Colonic mucosa (tissue), 4 donors: ENCODE measurements around the gene VANGL1. TPM values are rescaled to one million over a fixed set of nuclear protein-coding genes. Genes with fewer than 3 reads are reported as not detected.

ENCODE experiments used
- DNase-seq: peaks from one replicate; pipeline ENCODE4 v3.0.0-alpha.2; 2020
- H3K27ac ChIP-seq: fragments of 200-600 bp; one replicate; pipeline ENCODE4 v1.8.0; 2021
- H3K27me3 ChIP-seq: fragments of 200-600 bp; one replicate; pipeline ENCODE4 v1.8.0; 2021
- H3K36me3 ChIP-seq: fragments of 200-600 bp; one replicate; pipeline ENCODE4 v1.8.0; 2021
- H3K4me1 ChIP-seq: fragments of 200-600 bp; one replicate; pipeline ENCODE4 v1.8.0; 2021; ENCODE audit warnings: mild to moderate bottlenecking
- H3K4me3 ChIP-seq: fragments of 200-600 bp; one replicate; pipeline ENCODE4 v1.8.0; 2021
- H3K9ac ChIP-seq, 2 donors: one replicate each; pipeline ENCODE4 v1.7.0; 2013; ENCODE audit warnings: control low read depth in 2 of 2, low read depth in 2 of 2, low read length in 2 of 2
- H3K9me3 ChIP-seq: fragments of 200-600 bp; one replicate; pipeline ENCODE4 v1.8.0; 2021
- intact Hi-C: fragments of 100-400 bp; cut with DNase I; formaldehyde crosslinking; loops from one replicate; pipeline ENCODE4 v1.14.1; 2022
- total RNA-seq, 2 donors: library from RNA; stranded (reverse); fragmentation: NEBNext Ultra II Directional in 1 of 2; extraction: Animal tissue kit (Norgen Biotek cat#: 25700) in 1 of 2; gene quantifications; one replicate each; pipeline ENCODE4 v1.2.1, GENCODE V29; 2021
- TF ChIP-seq, protein P1 (sequence below): fragments of 200-600 bp; IDR thresholded peaks from one replicate; pipeline ENCODE4 v1.8.0; 2022; ENCODE audit warnings: antibody characterized with exemption, mild to moderate bottlenecking
- donor health status: healthy.
- donor health status: DM: no; HTN: no; CAD: no.
- donor health status: DM: no; HTN: no; CAD: no.

Gene VANGL1
- total RNA-seq, 2 donors from 2014 or later: 14.7 to 23.8 TPM

DNA sequence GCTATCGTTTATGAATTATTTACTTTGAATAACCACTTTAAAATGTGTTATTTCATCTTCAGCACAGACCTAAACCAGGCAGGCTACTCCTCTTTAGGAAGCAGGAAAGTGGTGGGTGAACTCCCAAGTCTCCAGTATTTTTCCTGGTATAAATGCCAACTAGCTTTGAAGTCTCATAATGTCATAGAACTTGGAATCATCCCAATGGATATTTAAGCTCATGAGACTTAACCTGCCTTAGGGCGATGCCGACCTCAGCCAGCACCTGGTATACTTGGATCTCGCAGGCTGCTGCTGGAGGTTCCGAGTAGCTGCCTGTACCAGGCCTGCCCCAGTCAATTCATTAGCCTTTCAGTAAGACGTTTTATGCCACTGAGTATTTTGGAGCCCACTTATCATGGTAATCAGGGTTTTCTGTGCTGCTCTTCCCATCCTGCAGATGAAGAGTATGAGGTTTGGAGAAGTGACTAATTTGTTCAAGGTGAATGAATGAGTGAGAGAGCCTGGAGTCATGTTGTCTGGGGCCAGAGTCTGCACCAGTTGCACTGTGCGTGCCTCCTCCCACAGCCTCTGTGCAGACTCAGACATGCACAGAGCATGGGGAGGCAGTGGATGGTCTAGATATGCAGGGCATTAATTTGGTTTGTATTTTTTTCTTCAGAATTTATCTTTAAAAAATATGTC is 34.9 kb downstream of the VANGL1 start:
- peak overlapping the region in 1 of 2 donors; percentile 10 for H3K9ac ChIP-seq
- DNase-seq: peak; percentile 42
- H3K27ac ChIP-seq: peak overlapping the region; percentile 38
- TF ChIP-seq, protein P1, sequence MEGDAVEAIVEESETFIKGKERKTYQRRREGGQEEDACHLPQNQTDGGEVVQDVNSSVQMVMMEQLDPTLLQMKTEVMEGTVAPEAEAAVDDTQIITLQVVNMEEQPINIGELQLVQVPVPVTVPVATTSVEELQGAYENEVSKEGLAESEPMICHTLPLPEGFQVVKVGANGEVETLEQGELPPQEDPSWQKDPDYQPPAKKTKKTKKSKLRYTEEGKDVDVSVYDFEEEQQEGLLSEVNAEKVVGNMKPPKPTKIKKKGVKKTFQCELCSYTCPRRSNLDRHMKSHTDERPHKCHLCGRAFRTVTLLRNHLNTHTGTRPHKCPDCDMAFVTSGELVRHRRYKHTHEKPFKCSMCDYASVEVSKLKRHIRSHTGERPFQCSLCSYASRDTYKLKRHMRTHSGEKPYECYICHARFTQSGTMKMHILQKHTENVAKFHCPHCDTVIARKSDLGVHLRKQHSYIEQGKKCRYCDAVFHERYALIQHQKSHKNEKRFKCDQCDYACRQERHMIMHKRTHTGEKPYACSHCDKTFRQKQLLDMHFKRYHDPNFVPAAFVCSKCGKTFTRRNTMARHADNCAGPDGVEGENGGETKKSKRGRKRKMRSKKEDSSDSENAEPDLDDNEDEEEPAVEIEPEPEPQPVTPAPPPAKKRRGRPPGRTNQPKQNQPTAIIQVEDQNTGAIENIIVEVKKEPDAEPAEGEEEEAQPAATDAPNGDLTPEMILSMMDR: no peak
- H3K9me3 ChIP-seq: no peaks in the 10 kb centered on the region
- no peak overlapping the region for H3K4me3 ChIP-seq
- no peaks in the 10 kb centered on the region for H3K36me3 ChIP-seq
- intact Hi-C loops: no loop called here
- H3K4me1 ChIP-seq: peaks cover 5% of the 10 kb centered on the region
- no peaks in the 10 kb centered on the region for H3K27me3 ChIP-seq

DNA sequence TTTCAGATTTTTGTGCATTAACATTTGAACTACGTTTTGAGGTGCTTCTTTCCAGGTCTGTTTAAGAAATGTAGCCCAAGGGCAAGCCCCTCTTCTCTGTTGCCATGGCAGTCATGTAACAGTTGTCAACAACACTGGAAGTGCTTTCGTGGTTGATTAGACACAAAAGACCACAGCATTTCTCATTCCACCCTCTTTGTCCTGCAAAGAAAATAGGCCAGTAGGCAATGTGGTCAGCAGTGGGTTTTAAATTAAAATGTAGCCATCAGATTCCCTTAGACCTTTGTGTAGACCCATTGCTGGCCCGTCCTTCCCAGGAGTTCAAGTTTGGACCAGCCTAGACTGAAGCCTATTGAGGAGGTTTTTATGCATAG is 35.4 kb downstream of the VANGL1 start:
- no peaks in the 10 kb centered on the region for H3K27me3 ChIP-seq
- no peak for DNase-seq
- H3K9me3 ChIP-seq: no peaks in the 10 kb centered on the region
- no peaks in the 10 kb centered on the region for H3K36me3 ChIP-seq
- peaks cover 4% of the 10 kb centered on the region for H3K4me1 ChIP-seq
- H3K9ac ChIP-seq: no peak overlapping the region
- H3K27ac ChIP-seq: no peak overlapping the region
- intact Hi-C loops: no loop called here
- TF ChIP-seq, protein P1: no peak
- H3K4me3 ChIP-seq: no peak overlapping the region

DNA sequence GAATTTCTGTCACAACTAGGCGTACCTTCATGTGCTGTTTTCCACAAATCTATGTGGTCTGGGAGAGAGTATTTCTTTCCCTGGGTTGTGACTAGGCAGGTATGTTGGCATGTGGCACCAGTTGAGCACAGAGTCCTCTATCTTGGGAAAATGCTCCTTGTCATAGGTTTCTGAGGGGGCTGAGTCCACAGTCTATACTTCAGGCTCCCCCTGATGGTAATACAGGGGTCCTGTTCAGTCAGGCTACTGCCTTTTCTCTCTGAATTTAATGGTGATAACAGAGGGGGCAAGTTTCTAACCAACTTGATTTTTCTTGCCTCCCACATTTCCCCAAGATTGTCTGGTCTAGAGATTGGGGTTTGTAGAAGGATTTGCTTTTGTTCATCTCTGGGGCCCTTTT is 35.8 kb downstream of the VANGL1 start:
- Histone ChIP-seq H3K9me3 (no peaks in the 10 kb centered on the region), H3K4me3 (no peak overlapping the region), H3K27ac (no peak overlapping the region), H3K4me1 (peaks cover 4% of the 10 kb centered on the region), H3K9ac (no peak overlapping the region), H3K36me3 (no peaks in the 10 kb centered on the region), H3K27me3 (no peaks in the 10 kb centered on the region)
- TF ChIP-seq, protein P1: no peak
- intact Hi-C loops: no loop called here
- DNase-seq: no peak

DNA sequence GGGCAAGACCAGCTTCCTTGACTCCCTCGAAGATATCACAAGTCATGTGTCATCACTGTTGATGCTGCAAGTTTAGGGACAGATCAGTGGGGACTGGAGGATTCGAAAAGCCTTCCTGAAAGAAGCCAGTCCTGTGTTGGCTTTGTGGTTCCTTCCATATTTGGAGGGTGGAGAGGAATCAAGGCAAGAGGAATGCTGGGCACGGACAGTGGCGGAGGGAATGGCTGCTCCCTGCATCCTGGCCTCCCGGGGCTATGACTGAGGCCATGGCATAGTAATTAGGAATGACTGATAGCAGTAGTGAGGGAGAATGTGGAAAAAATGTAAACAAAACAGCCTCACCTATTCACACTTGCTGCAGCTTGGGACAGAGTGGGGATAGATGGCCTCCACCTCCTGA is 36.4 kb downstream of the VANGL1 start:
- Histone ChIP-seq H3K9me3 (no peaks in the 10 kb centered on the region), H3K27me3 (no peaks in the 10 kb centered on the region), H3K27ac (no peak overlapping the region), H3K9ac (no peak overlapping the region), H3K4me1 (peaks cover 4% of the 10 kb centered on the region), H3K36me3 (no peaks in the 10 kb centered on the region), H3K4me3 (no peak overlapping the region)
- TF ChIP-seq, protein P1: no peak
- no peak for DNase-seq
- intact Hi-C loops: no loop called here

DNA sequence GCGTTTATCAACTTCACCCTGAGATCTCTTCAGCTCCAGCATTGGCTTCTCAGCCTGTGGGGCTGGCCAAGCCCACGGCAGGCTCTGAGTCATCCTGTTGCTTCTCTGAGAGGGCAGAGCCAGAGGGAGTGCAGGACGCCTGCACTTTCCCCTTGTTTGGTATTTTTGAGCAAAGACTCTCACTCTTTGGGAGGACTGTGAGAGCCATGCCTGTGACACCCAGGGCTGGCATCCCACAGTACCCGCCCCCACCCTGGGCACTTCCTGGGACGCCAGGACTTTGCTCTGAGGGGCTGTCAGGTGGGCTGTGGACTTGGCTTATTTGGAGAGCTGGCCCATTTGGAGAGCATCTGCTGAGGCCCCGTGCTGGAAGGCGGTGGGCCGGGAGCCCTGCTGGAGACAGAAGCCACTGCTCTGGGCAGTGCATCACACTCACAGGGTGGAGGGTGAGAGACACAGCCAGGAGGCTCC is 37.4 kb downstream of the VANGL1 start:
- DNase-seq: no peak
- H3K9me3 ChIP-seq: no peaks in the 10 kb centered on the region
- intact Hi-C loops: no loop called here
- no peaks in the 10 kb centered on the region for H3K36me3 ChIP-seq
- H3K27ac ChIP-seq: no peak overlapping the region
- H3K4me3 ChIP-seq: no peak overlapping the region
- peaks cover 4% of the 10 kb centered on the region for H3K4me1 ChIP-seq
- TF ChIP-seq, protein P1: no peak
- H3K9ac ChIP-seq: peak overlapping the region in 1 of 2 donors; percentile 37
- H3K27me3 ChIP-seq: no peaks in the 10 kb centered on the region
